ENCODE measurements around the gene MPHOSPH9. TPM values are rescaled to one million over a fixed set of nuclear protein-coding genes. Genes with fewer than 3 reads are reported as not detected.

The MPHOSPH9 gene
- total RNA-seq, 1 donor from 2014 or later = 21.8 TPM

GRCh38 chr12:123164710-123165261 is 68.2 kb downstream of the MPHOSPH9 start:
- peak; percentile 30 to 52 for ATAC-seq
- H3K36me3 ChIP-seq = peaks cover 20% of the 10 kb centered on the region
- DNase-seq = no peak
- H3K4me1 ChIP-seq = peaks cover 9% of the 10 kb centered on the region
- intact Hi-C loops (cut with DNase I) = no loop called here
- no peaks in the 10 kb centered on the region for H3K9me3 ChIP-seq
- H3K4me3 ChIP-seq = no peak overlapping the region
- no peak overlapping the region for H3K27ac ChIP-seq
- TF ChIP-seq CTCF (IDR thresholded peaks at IDR 0.05) = no peak
- H3K27me3 ChIP-seq (ENCODE audit: low read depth) = no peaks in the 10 kb centered on the region

GRCh38 chr12:123164222-123164621 is 68.7 kb downstream of the MPHOSPH9 start:
- no peak overlapping the region for H3K4me3 ChIP-seq
- no peak for TF ChIP-seq CTCF (IDR thresholded peaks at IDR 0.05)
- peaks cover 20% of the 10 kb centered on the region for H3K36me3 ChIP-seq
- no peaks in the 10 kb centered on the region for H3K9me3 ChIP-seq
- H3K4me1 ChIP-seq = peaks cover 9% of the 10 kb centered on the region
- no peak for DNase-seq
- ATAC-seq = peak; percentile 13 to 33
- intact Hi-C loops (cut with DNase I) = no loop called here
- H3K27ac ChIP-seq = no peak overlapping the region
- no peaks in the 10 kb centered on the region for H3K27me3 ChIP-seq (ENCODE audit: low read depth)

- Histone ChIP-seq H3K36me3 (peaks cover 20% of the 10 kb centered on the region), H3K27ac (no peak overlapping the region), H3K9me3 (no peaks in the 10 kb centered on the region), H3K27me3 (ENCODE audit: low read depth) (no peaks in the 10 kb centered on the region), H3K4me3 (no peak overlapping the region), H3K4me1 (peaks cover 9% of the 10 kb centered on the region)
- intact Hi-C loops (cut with DNase I) = no loop called here
- DNase-seq = no peak
- TF ChIP-seq CTCF (IDR thresholded peaks at IDR 0.05) = no peak
- ATAC-seq = peak; percentile 83 to 84
Observed at GRCh38 chr12:123163227-123163626, 69.7 kb downstream of the MPHOSPH9 start.

GRCh38 chr12:123160801-123161487 is 72.0 kb downstream of the MPHOSPH9 start:
- ATAC-seq (no peak), DNase-seq (no peak)
- H3K27ac ChIP-seq = no peak overlapping the region
- no peaks in the 10 kb centered on the region for H3K27me3 ChIP-seq (ENCODE audit: low read depth)
- TF ChIP-seq CTCF (IDR thresholded peaks at IDR 0.05) = no peak
- peaks cover 9% of the 10 kb centered on the region for H3K4me1 ChIP-seq
- no peak overlapping the region for H3K4me3 ChIP-seq
- H3K9me3 ChIP-seq = no peaks in the 10 kb centered on the region
- intact Hi-C loops (cut with DNase I) = no loop called here
- peaks cover 16% of the 10 kb centered on the region for H3K36me3 ChIP-seq

GRCh38 chr12:123153906-123154305 is 79.0 kb downstream of the MPHOSPH9 start:
- intact Hi-C loops (cut with DNase I) = no loop called here
- ATAC-seq (no peak), DNase-seq (no peak)
- H3K4me1 ChIP-seq = peaks cover 24% of the 10 kb centered on the region
- H3K9me3 ChIP-seq = no peaks in the 10 kb centered on the region
- TF ChIP-seq CTCF (IDR thresholded peaks at IDR 0.05) = no peak
- no peak overlapping the region for H3K27ac ChIP-seq
- no peak overlapping the region for H3K4me3 ChIP-seq
- peaks cover 3% of the 10 kb centered on the region for H3K36me3 ChIP-seq
- no peaks in the 10 kb centered on the region for H3K27me3 ChIP-seq (ENCODE audit: low read depth)
